K562 (cell line): Measurements from ENCODE around the gene CLCN6. TPM values are rescaled to one million over a fixed set of nuclear protein-coding genes. Genes with fewer than 3 reads are reported as not detected.

Source experiments
- ATAC-seq: fragments of 200-7000 bp; cut with Tn5 transposase; 3 replicates; pipeline ENCODE4 v1.9.1; 2020; ENCODE audit warnings: moderate library complexity
- BruUV-seq: library from RNA; stranded (reverse); fragments of 400-500 nt; replicated peaks from 2 replicates; lab custom pipeline; 2021; lab: Mats Ljungman, UMichigan
- CTCF ChIA-PET: fragments of 300-600 bp; formaldehyde crosslinking; extraction: SDS; loops from one replicate; lab custom pipeline; 2021; ENCODE audit warnings: low intra/inter-chr PET ratio; lab: Yijun Ruan, JAX
- POLR2A ChIA-PET: fragments of 300-600, 350-650 bp; sonication (Branson Sonifier 250); formaldehyde crosslinking; extraction: SDS; loops from one replicate; lab custom pipeline; 2021; ENCODE audit warnings: antibody characterized with exemption, inconsistent platforms; lab: Yijun Ruan, JAX
- DNase-seq, 4 experiments: peaks; one replicate each; pipeline versions ENCODE4 v3.0.0 to v3.0.0-alpha.2; 2011 to 2018; ENCODE audit warnings: low spot score in 3 of 4, mixed read lengths in 3 of 4; ENCODE audit errors: extremely low read depth in 1 of 4
- FAIRE-seq: peaks from 2 replicates; lab custom pipeline; 2011; peaks lifted over from hg19 to GRCh38; lab: Jason Lieb, UNC
- H2AFZ ChIP-seq: 2 replicates; pipeline ENCODE4 v1.6.0; 2011; ENCODE audit warnings: low read depth, low read length, control low read depth, inconsistent platforms
- H3K27ac ChIP-seq: fragments of 200-600 bp; 3 replicates; pipeline ENCODE4 v1.8.0; 2011; ENCODE audit warnings: low read depth, mild to moderate bottlenecking, control low read depth, inconsistent platforms, low read length, moderate library complexity, mixed read lengths; ENCODE audit errors: extremely low read depth
- H3K27me3 ChIP-seq, 2 experiments: fragments of 300-600 bp in 1 of 2; 2 replicates in 1 of 2; 3 replicates in 1 of 2; pipeline versions ENCODE4 v1.6.0 to v1.8.0; 2011; ENCODE audit warnings: inconsistent platforms in 2 of 2, low read length in 2 of 2, mild to moderate bottlenecking in 1 of 2, mixed read lengths in 1 of 2, moderate library complexity in 1 of 2; ENCODE audit not compliant: control insufficient read depth in 2 of 2, insufficient read depth in 2 of 2
- H3K36me3 ChIP-seq: fragments of 300-600 bp; 3 replicates; pipeline ENCODE4 v1.8.0; 2011; ENCODE audit warnings: mild to moderate bottlenecking, low read length, inconsistent platforms; ENCODE audit not compliant: control insufficient read depth, insufficient read depth
- H3K4me1 ChIP-seq, 2 experiments: fragments of 200-600 bp in 1 of 2; replicated peaks in 1 of 2; 2 replicates in 1 of 2; 3 replicates in 1 of 2; pipeline versions ENCODE4 v1.5.1 to v1.8.0; 2011; ENCODE audit warnings: inconsistent platforms in 2 of 2, low read length in 2 of 2, mild to moderate bottlenecking in 1 of 2, mixed read lengths in 1 of 2, moderate library complexity in 1 of 2; ENCODE audit not compliant: control insufficient read depth in 2 of 2, insufficient read depth in 2 of 2
- H3K4me2 ChIP-seq: 2 replicates; pipeline ENCODE4 v1.6.1; 2011; ENCODE audit warnings: low read length, control low read depth, inconsistent platforms, mixed read lengths; ENCODE audit not compliant: insufficient read depth
- H3K4me3 ChIP-seq: fragments of 200-600 bp; sonication (generic), shearing (Covaris generic); 2 replicates; pipeline ENCODE4 v1.5.1; 2016; ENCODE audit warnings: control low read depth, inconsistent platforms
- H3K79me2 ChIP-seq: fragments of 200-600 bp; 3 replicates; pipeline ENCODE4 v1.8.0; 2011; ENCODE audit warnings: low read length, inconsistent platforms; ENCODE audit not compliant: control insufficient read depth, insufficient read depth
- H3K9ac ChIP-seq, 2 experiments: 2 replicates each; pipeline versions ENCODE4 v1.6.0 to v1.6.1; 2011; ENCODE audit warnings: low read depth in 2 of 2, low read length in 2 of 2, control low read depth in 1 of 2, inconsistent platforms in 1 of 2, mild to moderate bottlenecking in 1 of 2, mixed read lengths in 1 of 2; ENCODE audit not compliant: insufficient read depth in 1 of 2
- H3K9me1 ChIP-seq: one replicate; pipeline ENCODE4 v1.6.0; 2011; ENCODE audit warnings: inconsistent platforms, mild to moderate bottlenecking, low read length, moderate library complexity; ENCODE audit not compliant: control insufficient read depth, insufficient read depth
- H3K9me3 ChIP-seq: replicated peaks from 2 replicates; pipeline ENCODE4 v1.5.1; 2011; ENCODE audit warnings: low read depth, low read length, inconsistent platforms; ENCODE audit not compliant: control insufficient read depth, insufficient read depth
- H4K20me1 ChIP-seq: replicated peaks from 2 replicates; pipeline ENCODE4 v1.6.1; 2011; ENCODE audit warnings: low read length, inconsistent platforms, mixed read lengths; ENCODE audit not compliant: control insufficient read depth, insufficient read depth
- NR4A1 ChIP-seq, 2 experiments: fragments of 250-450 bp in 1 of 2; fragments of 450-650 bp in 1 of 2; sonication (Bioruptor Pico) in 1 of 2; IDR thresholded peaks; 2 replicates each; pipeline versions ENCODE4 v1.4.0 to v1.6.1; 2016 to 2020; ENCODE audit warnings: mild to moderate bottlenecking in 2 of 2, missing compliant biosample characterization in 1 of 2, missing genetic modification characterization in 1 of 2, moderate library complexity in 1 of 2
- POLR2G ChIP-seq: fragments of 200-400 bp; formaldehyde crosslinking; IDR thresholded peaks from 2 replicates; pipeline ENCODE4 v1.6.1; 2017; ENCODE audit warnings: low read depth, mild to moderate bottlenecking, antibody characterized with exemption, low read length, moderate library complexity
- PYGO2 ChIP-seq: fragments of 450-650 bp; IDR thresholded peaks from 2 replicates; pipeline ENCODE4 v1.6.1; 2016; ENCODE audit warnings: mild to moderate bottlenecking, missing genetic modification characterization, moderate library complexity, missing compliant biosample characterization
- TCFL5 ChIP-seq: fragments of 250-450 bp; sonication (Bioruptor Pico); conservative IDR thresholded peaks from 2 replicates; pipeline ENCODE4 v1.6.1; 2021; ENCODE audit warnings: mild to moderate bottlenecking, moderate library complexity, matching md5 sums
- TEAD1 ChIP-seq, 2 experiments: fragments of 450-650 bp in 1 of 2; sonication (generic) in 1 of 2; formaldehyde crosslinking; IDR thresholded peaks; 2 replicates each; pipeline versions ENCODE4 v1.4.0 to v1.8.0; 2020 to 2022; ENCODE audit warnings: mild to moderate bottlenecking in 2 of 2, missing genetic modification reagents in 1 of 2
- ZBED1 ChIP-seq: IDR thresholded peaks from 2 replicates; pipeline ENCODE4 v1.6.1; 2014
- ZNF184 ChIP-seq: sonication (generic); formaldehyde crosslinking; IDR thresholded peaks from 2 replicates; pipeline ENCODE4 v1.5.0; 2020; ENCODE audit warnings: missing genetic modification reagents
- ZNF197 ChIP-seq: fragments of 200-800 bp; sonication (Bioruptor generic); IDR thresholded peaks from 2 replicates; pipeline ENCODE4 v1.6.1; 2016; ENCODE audit warnings: low read depth, missing genetic modification characterization, missing compliant biosample characterization
- ZSCAN32 ChIP-seq: fragments of 450-650 bp; formaldehyde crosslinking; IDR thresholded peaks from 2 replicates; pipeline ENCODE4 v1.4.0; 2020; ENCODE audit warnings: mild to moderate bottlenecking, moderate library complexity
- WGBS: fragments of 100-300 bp; shearing (Covaris generic); methylation state at CpG from one replicate; pipeline ENCODE4 v1.1.6; 2016; ENCODE audit warnings: low coverage, mixed read lengths; ENCODE audit not compliant: insufficient coverage; ENCODE audit errors: missing lambda C conversion rate; 5-methylcytosine and 5-hydroxymethylcytosine counted together
- in situ Hi-C: fragments of 300-500 bp; cut with MboI; formaldehyde crosslinking; loops from 4 replicates; pipeline ENCODE4 v1.15.0; 2018; ENCODE audit warnings: inconsistent platforms, mixed read lengths
- intact Hi-C: fragments of 100-400 bp; cut with micrococcal nuclease; formaldehyde crosslinking; loops from 2 replicates; pipeline ENCODE4 v1.14.2; 2022
- polyA plus RNA-seq, 8 experiments: library from polyadenylated mRNA; depleted of rRNA in 4 of 8; stranded (reverse) in 5 of 8; unstranded in 3 of 8; fragments of >200 nt; fragmentation: Nextera tagmentation in 2 of 8; fragmentation: Illumina TruSeq in 1 of 8; extraction: Ambion mirVana in 2 of 8; extraction: Trizol in 1 of 8; gene quantifications; 2 replicates each; pipeline versions ENCODE4 v1.2.1 to v1.2.3, GENCODE V29; 2011 to 2014; ENCODE audit warnings: inconsistent platforms in 1 of 8, missing spikeins in 1 of 8
- total RNA-seq, 7 experiments: library from RNA; depleted of rRNA in 6 of 7; stranded (reverse); fragments of >200 nt in 6 of 7; fragmentation: Illumina TruSeq in 2 of 7; extraction: Trizol in 2 of 7; gene quantifications; 2 replicates each; pipeline versions ENCODE4 v1.2.1 to v1.2.3, GENCODE V29; 2011 to 2021; ENCODE audit warnings: low replicate concordance in 1 of 7
- TF ChIP-seq, protein P1 (sequence below): fragments of 250-450 bp; sonication (Bioruptor Pico); IDR thresholded peaks from 2 replicates; pipeline ENCODE4 v1.8.0; 2022; ENCODE audit warnings: moderate library complexity, mild to moderate bottlenecking, inconsistent platforms
- TF ChIP-seq, protein P2 (sequence below): fragments of 250-450 bp; sonication (Bioruptor Pico); IDR thresholded peaks from 2 replicates; pipeline ENCODE4 v1.8.0; 2022; ENCODE audit warnings: moderate library complexity, mild to moderate bottlenecking, inconsistent platforms
- TF ChIP-seq, protein P3 (sequence below): fragments of 450-650 bp; formaldehyde crosslinking; IDR thresholded peaks from 2 replicates; pipeline ENCODE4 v1.4.0; 2020; ENCODE audit warnings: mild to moderate bottlenecking, moderate library complexity

Gene CLCN6
- total and polyA plus RNA-seq, 9 of the 15 experiments (the other 6 are each of a cell fraction or from before 2014, with no cell fraction given), result 2.0 to 21.8 (median 13.6) TPM

GRCh38 chr1:11795238-11795890, 10.6 kb upstream of the CLCN6 start (continued):
- TF ChIP-seq, protein P1, sequence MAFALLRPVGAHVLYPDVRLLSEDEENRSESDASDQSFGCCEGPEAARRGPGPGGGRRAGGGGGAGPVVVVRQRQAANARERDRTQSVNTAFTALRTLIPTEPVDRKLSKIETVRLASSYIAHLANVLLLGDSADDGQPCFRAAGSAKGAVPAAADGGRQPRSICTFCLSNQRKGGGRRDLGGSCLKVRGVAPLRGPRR (CRISPR knock-in tag), result no peak
- 0 out of 4 replicates have a peak, but pooled peaks of 1 of the 2 experiments have one; percentile 42 for TF ChIP-seq TEAD1 (CRISPR knock-in tag; IDR thresholded peaks at IDR 0.05)

DNA sequence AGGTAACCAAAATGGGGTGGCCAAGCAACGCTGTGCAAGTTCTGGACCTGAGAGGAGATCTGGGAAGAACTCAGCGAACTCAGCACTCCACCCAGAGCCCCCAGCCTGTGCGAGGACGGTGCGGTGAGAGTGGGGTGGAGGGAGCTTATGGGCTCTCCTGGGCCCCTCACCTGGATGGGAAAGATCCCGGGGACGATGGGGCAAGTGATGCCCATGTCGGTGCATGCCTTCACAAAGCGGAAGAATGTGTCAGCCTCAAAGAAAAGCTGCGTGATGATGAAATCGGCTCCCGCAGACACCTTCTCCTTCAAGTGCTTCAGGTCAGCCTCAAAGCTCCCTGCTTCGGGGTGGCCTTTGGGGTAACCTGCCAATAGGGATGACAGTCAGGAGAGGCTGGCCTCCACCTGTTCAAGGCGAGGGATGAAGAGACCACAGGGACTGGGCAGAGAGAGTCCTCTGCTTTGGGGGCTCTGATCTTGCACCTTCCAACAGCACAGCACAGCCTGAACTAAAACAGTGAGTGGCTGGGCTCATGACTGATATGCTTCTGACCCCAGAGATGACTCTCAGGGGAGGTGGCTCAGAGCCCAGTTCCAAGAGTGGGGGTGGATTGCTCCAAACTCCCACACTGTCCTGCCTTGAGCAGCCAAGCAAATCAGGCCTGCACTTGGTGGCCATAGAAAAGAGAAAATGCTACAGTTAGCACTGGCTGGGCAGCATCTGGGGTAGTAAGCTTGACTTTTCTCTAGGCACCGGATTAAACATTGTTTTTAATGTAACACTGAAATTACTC, 9.8 kb upstream of the CLCN6 start:
- ChIA-PET POLR2A (interaction anchor here (0.6 to 10.5 kb wide), 15 partner anchors 9 to 1808 kb away, joined by 3 to 115 read pairs (median 4); partner anchors contain the start of genes AGTRAP, C1orf167 and FBXO6), CTCF (no interaction called here)
- H3K27ac ChIP-seq, result peak overlapping the region; percentile 100
- intact Hi-C loops, result loop anchor here (5.0 kb wide), 1 partner anchor 59 kb away; the partner anchor contains the start of gene AGTRAP
- no peaks in the 10 kb centered on the region for H3K9me3 ChIP-seq
- H3K79me2 ChIP-seq, result peaks cover 49% of the 10 kb centered on the region
- H3K9me1 ChIP-seq, result no peaks in the 10 kb centered on the region
- peak overlapping the region; percentile 7; the same call in 1 of the 2 replicates for H3K4me3 ChIP-seq
- H3K9ac ChIP-seq, result peak overlapping the region; percentile 80 to 84
- H4K20me1 ChIP-seq, result no peaks in the 10 kb centered on the region
- in situ Hi-C loops, result no loop called here
- peaks cover 82% of the 10 kb centered on the region for H3K36me3 ChIP-seq
- FAIRE-seq (peak; percentile 97), ATAC-seq (peak; percentile 75), DNase-seq (peak; percentile 66 to 96 (median 80))
- BruUV-seq, result no TSS peak
- peaks cover 78 to 84% of the 10 kb centered on the region in 2 experiments for H3K4me1 ChIP-seq
- peak overlapping the region; percentile 5; the same call in 1 of the 2 replicates for H2AFZ ChIP-seq
- H3K27me3 ChIP-seq, result no peaks in the 10 kb centered on the region
- 26% methylated on average over 15 of the region's 15 CpGs for WGBS
- peak overlapping the region; percentile 81 for H3K4me2 ChIP-seq
- TF ChIP-seq ZBED1 (no peak), ZNF197 (CRISPR knock-in tag) (no peak), NR4A1 (CRISPR knock-in tag; IDR thresholded peaks at IDR 0.05) (no peak), NR4A1 (tag; IDR thresholded peaks at IDR 0.05) (0 out of 2 replicates have a peak, but pooled peaks have one; percentile 14), TCFL5 (no peak), ZSCAN32 (CRISPR knock-in tag) (0 out of 2 replicates have a peak, but pooled peaks have one; percentile 39), PYGO2 (no peak), POLR2G (peak; percentile 68), ZNF184 (CRISPR knock-in tag) (no peak)
- TF ChIP-seq, protein P2, sequence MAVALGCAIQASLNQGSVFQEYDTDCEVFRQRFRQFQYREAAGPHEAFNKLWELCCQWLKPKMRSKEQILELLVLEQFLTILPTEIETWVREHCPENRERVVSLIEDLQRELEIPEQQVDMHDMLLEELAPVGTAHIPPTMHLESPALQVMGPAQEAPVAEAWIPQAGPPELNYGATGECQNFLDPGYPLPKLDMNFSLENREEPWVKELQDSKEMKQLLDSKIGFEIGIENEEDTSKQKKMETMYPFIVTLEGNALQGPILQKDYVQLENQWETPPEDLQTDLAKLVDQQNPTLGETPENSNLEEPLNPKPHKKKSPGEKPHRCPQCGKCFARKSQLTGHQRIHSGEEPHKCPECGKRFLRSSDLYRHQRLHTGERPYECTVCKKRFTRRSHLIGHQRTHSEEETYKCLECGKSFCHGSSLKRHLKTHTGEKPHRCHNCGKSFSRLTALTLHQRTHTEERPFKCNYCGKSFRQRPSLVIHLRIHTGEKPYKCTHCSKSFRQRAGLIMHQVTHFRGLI, result peak; percentile 73; the same call in 1 of the 2 replicates
- TF ChIP-seq, protein P3, sequence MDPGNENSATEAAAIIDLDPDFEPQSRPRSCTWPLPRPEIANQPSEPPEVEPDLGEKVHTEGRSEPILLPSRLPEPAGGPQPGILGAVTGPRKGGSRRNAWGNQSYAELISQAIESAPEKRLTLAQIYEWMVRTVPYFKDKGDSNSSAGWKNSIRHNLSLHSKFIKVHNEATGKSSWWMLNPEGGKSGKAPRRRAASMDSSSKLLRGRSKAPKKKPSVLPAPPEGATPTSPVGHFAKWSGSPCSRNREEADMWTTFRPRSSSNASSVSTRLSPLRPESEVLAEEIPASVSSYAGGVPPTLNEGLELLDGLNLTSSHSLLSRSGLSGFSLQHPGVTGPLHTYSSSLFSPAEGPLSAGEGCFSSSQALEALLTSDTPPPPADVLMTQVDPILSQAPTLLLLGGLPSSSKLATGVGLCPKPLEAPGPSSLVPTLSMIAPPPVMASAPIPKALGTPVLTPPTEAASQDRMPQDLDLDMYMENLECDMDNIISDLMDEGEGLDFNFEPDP, result no peak
